NCI-H2196 treated with DMSO at 0.1 percent for 48 hours (cell line): ENCODE measurements around the gene ZNF865.

Experiments used
- DNase-seq: peaks from one replicate; lab custom pipeline; 2025; ENCODE audit not compliant: unreplicated experiment; lab: John Stamatoyannopoulos, UW

ZNF865 gene

GRCh38 chr19:55644842-55645511 lies 39.5 kb downstream of the ZNF865 start:
- no peak for DNase-seq

- no peak for DNase-seq
These were observed 40.0 kb downstream of the ZNF865 start for GRCh38 chr19:55645512-55645881.

- no peak for DNase-seq
These were observed 41.7 kb downstream of the ZNF865 start for GRCh38 chr19:55646889-55647731.

- DNase-seq, result peak; percentile 44
These were observed 42.5 kb downstream of the ZNF865 start, which contains the start of gene CCDC106 for GRCh38 chr19:55647732-55648584. TSS of gene CCDC106 (plus strand) at chr19:55648212. CDS start at chr19:55649047, 835 bp downstream.

GRCh38 chr19:55648585-55649267 lies 43.3 kb downstream of the ZNF865 start:
- DNase-seq, result no peak

- no peak for DNase-seq
These were observed 44.0 kb downstream of the ZNF865 start for GRCh38 chr19:55649268-55650125.

GRCh38 chr19:55650126-55650557 lies 44.7 kb downstream of the ZNF865 start:
- DNase-seq, result no peak

- no peak for DNase-seq
These were observed 45.3 kb downstream of the ZNF865 start for GRCh38 chr19:55650602-55651230.

GRCh38 chr19:55651236-55651635 lies 45.8 kb downstream of the ZNF865 start:
- DNase-seq, result no peak

- DNase-seq, result no peak
These were observed 47.1 kb downstream of the ZNF865 start for GRCh38 chr19:55652311-55653128.

GRCh38 chr19:55653651-55654322 lies 48.3 kb downstream of the ZNF865 start:
- DNase-seq, result peak; percentile 95

GRCh38 chr19:55654323-55654867 lies 48.9 kb downstream of the ZNF865 start:
- DNase-seq, result peak; percentile 93

GRCh38 chr19:55654868-55655647 lies 49.6 kb downstream of the ZNF865 start, which contains the start of gene U2AF2:
TSS of gene U2AF2 (plus strand) at chr19:55655035. CDS start at chr19:55655105, 70 bp downstream.
- DNase-seq, result peak; percentile 92

GRCh38 chr19:55655648-55656040 lies 50.2 kb downstream of the ZNF865 start:
- no peak for DNase-seq

- no peak for DNase-seq
These were observed 51.1 kb downstream of the ZNF865 start for GRCh38 chr19:55656552-55656951.

GRCh38 chr19:55656988-55657747 lies 51.7 kb downstream of the ZNF865 start:
- no peak for DNase-seq
